ENCODE data around the gene RIN3.

DNA sequence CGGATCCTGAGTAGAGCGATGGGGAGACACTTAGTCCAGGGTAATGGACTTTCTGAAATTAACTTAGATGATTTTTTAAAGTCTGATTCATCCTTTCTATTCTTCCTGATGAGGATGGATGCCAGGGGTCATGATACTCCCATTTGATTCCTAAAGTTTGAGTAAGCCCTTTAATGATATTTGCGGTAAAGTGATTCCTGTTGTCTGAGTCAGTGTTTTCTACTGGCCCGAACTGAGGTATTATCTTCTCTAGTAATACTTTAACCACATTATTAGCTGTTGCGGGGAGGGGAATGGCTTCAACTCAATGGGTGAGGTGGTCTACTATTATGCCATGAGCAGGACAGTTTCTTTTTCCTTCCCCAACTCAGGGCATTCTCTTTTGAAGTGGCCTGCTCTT is 111.6 kb downstream of the RIN3 start:
- TF ChIP-seq, protein P1, sequence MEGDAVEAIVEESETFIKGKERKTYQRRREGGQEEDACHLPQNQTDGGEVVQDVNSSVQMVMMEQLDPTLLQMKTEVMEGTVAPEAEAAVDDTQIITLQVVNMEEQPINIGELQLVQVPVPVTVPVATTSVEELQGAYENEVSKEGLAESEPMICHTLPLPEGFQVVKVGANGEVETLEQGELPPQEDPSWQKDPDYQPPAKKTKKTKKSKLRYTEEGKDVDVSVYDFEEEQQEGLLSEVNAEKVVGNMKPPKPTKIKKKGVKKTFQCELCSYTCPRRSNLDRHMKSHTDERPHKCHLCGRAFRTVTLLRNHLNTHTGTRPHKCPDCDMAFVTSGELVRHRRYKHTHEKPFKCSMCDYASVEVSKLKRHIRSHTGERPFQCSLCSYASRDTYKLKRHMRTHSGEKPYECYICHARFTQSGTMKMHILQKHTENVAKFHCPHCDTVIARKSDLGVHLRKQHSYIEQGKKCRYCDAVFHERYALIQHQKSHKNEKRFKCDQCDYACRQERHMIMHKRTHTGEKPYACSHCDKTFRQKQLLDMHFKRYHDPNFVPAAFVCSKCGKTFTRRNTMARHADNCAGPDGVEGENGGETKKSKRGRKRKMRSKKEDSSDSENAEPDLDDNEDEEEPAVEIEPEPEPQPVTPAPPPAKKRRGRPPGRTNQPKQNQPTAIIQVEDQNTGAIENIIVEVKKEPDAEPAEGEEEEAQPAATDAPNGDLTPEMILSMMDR (IDR thresholded peaks at IDR 0.05): no peak
- TF ChIP-seq POLR2AphosphoS5 (IDR thresholded peaks at IDR 0.05; ENCODE audit: low read depth, low read length): no peak
- TF ChIP-seq, protein P2, sequence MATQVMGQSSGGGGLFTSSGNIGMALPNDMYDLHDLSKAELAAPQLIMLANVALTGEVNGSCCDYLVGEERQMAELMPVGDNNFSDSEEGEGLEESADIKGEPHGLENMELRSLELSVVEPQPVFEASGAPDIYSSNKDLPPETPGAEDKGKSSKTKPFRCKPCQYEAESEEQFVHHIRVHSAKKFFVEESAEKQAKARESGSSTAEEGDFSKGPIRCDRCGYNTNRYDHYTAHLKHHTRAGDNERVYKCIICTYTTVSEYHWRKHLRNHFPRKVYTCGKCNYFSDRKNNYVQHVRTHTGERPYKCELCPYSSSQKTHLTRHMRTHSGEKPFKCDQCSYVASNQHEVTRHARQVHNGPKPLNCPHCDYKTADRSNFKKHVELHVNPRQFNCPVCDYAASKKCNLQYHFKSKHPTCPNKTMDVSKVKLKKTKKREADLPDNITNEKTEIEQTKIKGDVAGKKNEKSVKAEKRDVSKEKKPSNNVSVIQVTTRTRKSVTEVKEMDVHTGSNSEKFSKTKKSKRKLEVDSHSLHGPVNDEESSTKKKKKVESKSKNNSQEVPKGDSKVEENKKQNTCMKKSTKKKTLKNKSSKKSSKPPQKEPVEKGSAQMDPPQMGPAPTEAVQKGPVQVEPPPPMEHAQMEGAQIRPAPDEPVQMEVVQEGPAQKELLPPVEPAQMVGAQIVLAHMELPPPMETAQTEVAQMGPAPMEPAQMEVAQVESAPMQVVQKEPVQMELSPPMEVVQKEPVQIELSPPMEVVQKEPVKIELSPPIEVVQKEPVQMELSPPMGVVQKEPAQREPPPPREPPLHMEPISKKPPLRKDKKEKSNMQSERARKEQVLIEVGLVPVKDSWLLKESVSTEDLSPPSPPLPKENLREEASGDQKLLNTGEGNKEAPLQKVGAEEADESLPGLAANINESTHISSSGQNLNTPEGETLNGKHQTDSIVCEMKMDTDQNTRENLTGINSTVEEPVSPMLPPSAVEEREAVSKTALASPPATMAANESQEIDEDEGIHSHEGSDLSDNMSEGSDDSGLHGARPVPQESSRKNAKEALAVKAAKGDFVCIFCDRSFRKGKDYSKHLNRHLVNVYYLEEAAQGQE (IDR thresholded peaks at IDR 0.05; ENCODE audit: insufficient read depth in 1 of 2, low read depth in 2 of 2, low read length in 1 of 2): no peak

Measured in Panc1 (cell line).